ENCODE data around the gene LRRC19. TPM values are rescaled to one million over a fixed set of nuclear protein-coding genes. Genes with fewer than 3 reads are reported as not detected.

Gene LRRC19, protein sequence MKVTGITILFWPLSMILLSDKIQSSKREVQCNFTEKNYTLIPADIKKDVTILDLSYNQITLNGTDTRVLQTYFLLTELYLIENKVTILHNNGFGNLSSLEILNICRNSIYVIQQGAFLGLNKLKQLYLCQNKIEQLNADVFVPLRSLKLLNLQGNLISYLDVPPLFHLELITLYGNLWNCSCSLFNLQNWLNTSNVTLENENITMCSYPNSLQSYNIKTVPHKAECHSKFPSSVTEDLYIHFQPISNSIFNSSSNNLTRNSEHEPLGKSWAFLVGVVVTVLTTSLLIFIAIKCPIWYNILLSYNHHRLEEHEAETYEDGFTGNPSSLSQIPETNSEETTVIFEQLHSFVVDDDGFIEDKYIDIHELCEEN
- total RNA-seq, result 16.7 TPM

DNA sequence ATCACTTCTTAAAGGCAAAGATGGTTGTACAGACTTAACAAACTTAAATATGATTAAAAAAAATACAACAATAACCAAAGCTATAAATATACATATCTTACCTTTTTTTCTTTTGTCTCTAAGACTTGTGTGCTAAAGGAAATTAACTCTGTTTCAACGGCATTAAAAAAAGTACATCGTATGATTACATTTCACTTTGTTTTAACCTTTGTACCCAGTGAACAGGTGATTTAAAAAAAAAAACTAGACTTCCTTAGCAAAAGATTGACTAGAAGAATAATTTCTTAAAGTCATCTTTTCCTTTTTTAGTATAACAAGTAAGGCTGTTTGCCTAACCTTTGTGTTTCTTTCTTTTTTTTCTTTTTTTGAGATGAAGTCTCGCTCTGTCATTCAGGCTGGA, at the start of gene LRRC19:
Gene LRRC19 (minus strand): TSS at position 182 of the 400 bp plus-strand sequence. CDS start 5,978 bp downstream, outside the sequence.
- DNase-seq (ENCODE audit: low spot score), result no peak

DNA sequence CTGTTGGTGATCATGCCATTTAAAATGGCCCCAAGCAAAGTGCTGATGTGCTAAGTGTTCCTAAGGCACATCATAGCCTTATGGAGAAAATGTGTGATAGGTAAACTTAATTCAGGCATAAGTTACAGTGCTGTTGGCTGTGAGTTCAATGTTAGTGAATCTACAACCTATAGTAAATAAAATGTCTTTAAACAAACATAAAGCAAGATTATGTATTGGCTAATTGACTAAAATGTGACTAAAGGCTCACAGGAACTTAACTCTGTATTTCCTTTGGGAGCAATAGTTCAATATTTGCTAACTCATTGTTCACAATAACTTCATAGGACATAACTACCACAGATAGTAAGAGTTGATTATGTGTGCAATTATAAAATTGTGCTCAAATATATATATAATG, 49.4 kb upstream of the LRRC19 start:
- no peak for DNase-seq (ENCODE audit: low spot score)

DNA sequence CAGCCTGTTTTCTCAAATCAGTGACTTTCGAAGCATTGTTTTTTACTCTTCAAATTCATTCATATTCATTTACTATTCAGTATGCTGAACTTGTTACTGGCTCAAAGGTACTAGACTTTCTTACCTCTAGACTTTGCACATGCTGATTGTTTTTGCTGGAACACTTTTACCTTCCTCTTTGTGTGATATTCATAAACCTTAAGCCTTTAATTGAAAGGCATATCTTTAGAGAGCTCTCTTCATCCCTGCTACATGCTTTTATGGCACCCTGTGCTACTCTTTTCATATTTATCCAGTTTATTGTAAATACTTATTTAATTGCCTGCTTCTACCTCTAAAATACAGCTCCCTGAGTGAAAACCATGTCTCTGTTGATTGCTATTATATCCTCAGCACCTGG, 48.7 kb upstream of the LRRC19 start:
- no peak for DNase-seq (ENCODE audit: low spot score)

DNA sequence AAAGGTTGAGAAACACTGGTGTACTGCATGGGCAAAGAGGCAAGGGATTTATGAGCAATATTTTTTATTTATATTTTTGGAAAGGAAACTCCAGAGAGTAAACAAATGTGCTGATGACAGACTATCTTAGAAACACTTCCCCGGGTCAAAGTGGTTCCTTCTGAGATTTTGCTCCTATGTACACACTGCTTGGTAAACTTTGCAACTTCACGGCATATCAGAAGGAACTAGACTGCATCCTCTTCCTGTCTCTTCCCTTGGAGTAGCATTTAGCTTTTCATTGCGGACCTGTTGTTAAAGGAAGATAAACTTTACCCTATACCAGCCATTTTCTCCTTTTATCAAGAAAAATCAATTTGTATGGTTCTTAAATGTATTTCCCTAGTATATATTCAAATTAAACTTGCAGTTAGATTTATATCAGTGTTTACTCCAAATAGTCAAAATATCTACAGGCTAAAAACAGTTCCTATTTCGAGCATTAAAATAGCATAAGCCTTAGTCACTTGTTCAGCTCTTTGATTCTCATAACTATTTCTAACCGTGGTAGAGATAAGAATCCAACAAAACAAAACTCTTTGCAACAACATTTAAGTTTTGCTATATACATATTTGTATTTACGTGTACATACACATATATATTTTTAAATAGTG, 48.0 kb upstream of the LRRC19 start:
- DNase-seq (ENCODE audit: low spot score), result no peak

DNA sequence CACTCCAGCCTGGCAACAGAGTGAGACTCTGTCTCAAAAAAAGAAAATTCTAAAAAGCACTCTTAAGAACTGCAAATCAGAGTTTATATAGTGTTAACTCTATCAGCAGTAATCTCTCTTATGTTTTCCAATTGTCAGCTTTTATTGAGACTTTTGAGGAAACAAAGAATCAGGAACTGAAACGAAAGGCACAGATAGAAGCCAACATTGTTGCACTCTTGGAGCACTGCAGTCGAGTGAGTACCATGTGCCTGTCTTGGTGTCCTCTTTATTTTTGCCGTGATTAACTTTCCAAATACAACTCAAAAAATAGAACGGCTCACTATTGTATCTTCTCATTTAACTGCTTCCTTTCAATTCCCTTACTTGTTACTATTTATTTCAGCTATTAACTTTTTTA, 41.7 kb upstream of the LRRC19 start:
- no peak for DNase-seq (ENCODE audit: low spot score)

DNA sequence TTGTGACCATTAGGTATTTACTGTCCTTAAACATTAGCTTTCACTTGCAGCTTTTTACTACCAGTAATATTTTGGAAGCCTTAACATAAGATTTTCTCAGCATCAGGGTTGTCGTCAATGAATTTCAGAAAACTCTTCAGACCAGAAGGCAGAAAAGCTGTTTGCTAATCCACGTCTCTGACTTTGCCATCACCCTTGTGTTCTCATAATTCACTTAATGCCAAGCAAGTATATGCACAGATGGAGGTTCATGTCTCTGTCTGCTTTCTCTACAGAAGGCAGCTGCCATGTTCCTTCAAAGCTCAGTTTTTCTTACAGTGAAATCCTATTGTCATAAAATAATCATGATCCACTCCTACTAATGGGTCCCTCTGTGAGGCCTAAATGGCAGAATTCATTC, 37.7 kb upstream of the LRRC19 start:
- no peak for DNase-seq (ENCODE audit: low spot score)

DNA sequence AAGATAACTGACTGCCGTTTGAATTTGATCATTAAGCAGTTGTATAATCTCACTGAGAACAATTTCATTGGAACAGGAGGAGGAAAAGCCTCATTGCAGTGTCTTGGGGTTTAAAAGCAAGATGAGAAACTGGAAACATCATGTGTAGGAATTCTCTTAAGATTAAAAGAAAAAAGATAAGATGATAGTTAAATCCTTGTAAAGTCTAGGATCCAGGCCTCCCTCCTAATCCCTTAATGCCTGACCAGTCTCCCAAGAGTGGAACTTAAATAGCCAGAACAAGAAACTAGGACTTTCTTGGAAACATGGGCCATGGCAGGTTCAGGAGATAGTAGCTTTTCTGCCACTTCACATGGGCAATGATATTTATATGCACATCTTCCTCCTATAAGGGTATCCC, 37.0 kb upstream of the LRRC19 start:
- no peak for DNase-seq (ENCODE audit: low spot score)

DNA sequence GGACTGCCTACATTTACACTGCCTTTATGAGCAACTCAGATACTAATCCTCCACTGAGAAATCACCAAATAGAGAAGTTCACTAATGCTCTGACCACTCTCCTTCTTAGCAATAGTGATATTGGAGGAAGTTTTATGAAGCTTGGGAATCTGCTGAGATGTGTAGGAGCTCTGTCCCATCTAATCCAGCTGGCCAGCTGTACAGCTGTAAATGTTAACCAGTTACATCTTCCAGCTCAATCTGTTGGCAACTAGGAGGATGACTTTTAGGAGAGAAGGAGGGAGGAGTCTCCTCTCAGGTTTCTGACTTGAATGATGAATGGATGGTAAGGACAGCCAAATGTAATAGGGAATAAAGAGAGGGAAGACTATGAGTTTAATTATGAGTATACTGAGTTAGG, 36.3 kb upstream of the LRRC19 start:
- DNase-seq (ENCODE audit: low spot score), result no peak

DNA sequence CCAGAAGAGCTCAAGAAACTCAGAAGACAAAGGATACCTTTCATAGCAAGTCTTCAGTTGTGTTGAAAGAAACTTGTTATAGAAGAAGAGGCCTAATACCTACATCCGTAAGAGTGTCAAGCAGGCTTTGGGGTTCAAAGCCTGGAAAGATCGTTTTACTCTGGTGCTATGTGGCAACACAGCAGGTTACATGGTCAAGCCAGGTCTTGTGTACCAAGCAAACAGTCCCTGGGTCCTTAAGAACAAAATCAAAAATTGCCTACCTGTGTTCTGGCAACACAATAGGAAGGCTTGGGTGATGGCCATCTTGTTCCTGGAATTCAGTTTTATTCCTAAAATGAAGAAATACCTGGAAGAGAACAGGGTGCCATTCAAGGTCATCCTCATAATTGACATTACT, 32.0 kb upstream of the LRRC19 start:
- no peak for DNase-seq (ENCODE audit: low spot score)

DNA sequence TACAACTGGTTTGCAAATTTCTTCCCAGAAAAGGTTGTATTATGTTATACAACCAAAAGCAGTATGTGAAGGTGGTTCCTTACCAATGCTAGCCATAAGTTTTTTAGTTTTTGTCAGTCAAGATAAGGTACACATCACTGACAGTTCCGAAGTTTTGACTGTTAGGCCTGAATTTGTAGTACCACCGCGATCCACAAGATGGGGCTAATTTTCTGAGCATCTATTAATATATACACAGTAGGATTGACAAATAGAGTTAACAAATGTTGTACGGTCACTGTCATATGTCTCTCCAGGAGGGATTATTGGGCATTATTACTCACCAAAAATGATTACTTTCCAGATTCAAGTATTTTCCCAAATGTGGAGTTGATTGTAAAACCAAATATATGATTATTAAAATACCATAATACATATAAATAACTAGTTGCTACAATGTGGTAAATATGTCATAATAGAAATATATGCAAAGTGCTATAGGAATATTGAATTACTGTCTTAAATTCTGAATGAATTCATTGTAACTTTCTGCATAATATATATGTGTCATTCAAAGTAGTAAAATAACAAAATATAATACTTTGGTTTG, 28.4 kb upstream of the LRRC19 start:
- peak; percentile 49 for DNase-seq (ENCODE audit: low spot score)

DNA sequence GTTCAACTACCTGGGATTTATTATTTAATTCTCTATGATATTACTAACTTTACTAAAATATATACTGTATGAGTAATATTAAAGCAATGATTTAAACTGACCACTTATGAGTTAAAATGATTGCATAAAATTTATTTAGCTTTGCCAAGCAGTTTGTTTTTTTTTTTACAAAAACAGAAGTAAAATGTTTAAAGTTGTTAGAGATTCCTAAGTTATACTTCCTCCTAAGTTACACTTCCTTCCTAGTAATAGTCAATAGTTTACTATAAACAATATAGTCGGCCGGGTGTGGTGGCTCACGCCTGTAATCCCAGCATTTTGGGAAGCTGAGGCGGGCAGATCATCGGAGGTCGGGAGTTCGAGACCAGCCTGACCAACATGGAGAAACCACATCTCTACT, 23.7 kb upstream of the LRRC19 start:
- DNase-seq (ENCODE audit: low spot score), result no peak

DNA sequence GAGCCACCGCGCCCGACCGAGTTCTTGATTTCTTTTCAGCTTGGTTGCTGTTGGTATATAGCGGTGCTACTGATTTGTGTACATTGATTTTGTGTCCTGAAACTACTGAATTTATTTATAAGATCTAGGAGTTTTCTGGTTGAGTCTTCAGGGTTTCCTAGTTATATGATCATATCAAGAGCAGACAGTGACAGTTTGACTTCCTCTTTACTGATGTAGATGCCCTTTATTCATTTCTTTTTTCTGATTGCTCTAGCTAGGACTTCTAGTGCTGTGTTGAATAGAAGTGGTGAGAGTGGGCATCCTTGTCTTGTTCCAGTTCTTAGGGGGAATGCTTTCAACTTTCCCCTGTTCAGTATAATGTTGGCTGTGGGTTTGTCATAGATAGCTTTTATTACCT, 17.4 kb upstream of the LRRC19 start:
- no peak for DNase-seq (ENCODE audit: low spot score)

DNA sequence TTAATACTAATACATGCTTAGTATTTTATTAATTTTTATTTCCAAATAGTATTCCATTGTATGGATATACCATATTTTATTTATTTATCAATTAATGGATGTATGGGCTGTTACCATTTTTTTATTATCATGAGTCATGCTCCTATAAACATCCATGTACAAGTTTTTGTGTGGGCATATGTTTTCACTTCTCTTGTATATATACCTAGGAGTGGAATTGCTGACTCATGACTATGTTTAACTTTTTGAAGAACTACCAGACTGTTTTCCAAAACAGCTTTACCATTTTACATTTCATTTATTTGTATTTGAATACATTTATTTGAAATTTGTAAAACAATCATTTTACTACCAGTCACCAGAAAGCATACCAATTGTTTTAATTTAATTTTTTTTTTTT, 14.1 kb upstream of the LRRC19 start:
- no peak for DNase-seq (ENCODE audit: low spot score)

DNA sequence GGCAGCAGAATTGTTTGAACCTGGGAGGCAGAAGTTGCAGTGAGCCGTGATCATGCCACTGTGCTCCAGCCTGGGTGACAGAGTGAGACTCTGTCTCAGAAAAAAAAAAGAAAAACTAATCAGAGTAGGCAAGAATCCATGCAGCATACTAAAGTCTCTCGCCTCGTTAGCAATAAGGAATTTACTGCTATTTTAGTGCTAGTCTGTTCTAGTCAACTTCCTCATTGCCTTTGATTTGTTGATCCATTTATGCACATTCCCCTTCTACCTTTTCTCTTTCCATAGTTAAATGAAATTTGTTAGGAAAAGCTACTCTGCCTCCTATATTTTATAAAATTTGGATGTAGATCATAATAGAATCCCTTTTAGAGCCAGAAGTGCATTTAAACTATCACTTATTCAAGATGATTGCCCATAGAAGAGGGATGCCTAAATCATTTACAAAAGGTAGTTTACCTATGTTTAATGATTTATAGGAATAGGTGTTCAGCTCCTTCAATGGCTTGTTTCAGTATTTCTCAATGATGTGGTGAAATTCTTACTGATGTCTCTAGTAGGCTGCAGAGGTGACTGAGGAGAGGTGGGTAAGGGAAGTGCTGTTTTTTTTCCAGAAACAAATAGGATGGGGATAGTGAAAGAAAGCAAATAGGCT, 1.9 kb downstream of the LRRC19 start:
- no peak for DNase-seq (ENCODE audit: low spot score)

DNA sequence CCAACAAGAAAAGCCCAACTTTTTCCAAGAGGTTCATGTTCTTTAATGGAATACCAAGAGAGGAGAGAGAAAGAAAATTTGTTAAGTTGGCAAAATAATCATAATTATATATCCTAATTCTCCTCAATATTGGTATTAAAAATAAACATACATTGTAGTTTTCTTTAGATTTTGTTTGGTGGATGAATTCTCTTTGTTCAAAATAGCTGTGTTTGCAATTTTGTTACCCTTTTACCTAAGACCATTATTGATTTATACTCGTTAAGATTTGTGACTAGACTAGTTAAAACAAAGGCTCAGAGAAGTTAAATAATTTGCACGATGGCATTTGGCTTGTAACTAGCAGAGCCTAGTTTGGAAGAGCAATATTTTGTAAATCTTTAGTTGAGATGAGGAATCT, 9.7 kb downstream of the LRRC19 start:
- no peak for DNase-seq (ENCODE audit: low spot score)

DNA sequence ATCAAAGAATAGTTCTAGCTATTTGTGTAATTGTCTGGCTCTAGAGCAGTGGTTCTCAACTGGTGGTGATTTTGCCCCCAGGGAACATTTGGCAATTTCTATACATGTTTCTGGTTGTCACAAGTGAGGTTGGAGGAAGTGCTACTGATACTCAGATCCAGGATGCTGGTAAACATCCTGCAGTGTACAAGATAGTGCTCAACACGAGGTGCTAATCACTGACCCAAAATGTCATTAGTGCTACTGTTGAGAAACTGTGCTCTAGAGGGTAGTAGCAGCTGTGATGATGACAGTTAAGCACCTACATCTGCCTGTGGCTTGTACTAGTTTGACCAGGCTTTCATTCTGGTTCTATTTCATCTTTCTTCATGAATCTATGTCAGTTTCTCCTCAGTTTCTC, 22.1 kb downstream of the LRRC19 start:
- no peak for DNase-seq (ENCODE audit: low spot score)

DNA sequence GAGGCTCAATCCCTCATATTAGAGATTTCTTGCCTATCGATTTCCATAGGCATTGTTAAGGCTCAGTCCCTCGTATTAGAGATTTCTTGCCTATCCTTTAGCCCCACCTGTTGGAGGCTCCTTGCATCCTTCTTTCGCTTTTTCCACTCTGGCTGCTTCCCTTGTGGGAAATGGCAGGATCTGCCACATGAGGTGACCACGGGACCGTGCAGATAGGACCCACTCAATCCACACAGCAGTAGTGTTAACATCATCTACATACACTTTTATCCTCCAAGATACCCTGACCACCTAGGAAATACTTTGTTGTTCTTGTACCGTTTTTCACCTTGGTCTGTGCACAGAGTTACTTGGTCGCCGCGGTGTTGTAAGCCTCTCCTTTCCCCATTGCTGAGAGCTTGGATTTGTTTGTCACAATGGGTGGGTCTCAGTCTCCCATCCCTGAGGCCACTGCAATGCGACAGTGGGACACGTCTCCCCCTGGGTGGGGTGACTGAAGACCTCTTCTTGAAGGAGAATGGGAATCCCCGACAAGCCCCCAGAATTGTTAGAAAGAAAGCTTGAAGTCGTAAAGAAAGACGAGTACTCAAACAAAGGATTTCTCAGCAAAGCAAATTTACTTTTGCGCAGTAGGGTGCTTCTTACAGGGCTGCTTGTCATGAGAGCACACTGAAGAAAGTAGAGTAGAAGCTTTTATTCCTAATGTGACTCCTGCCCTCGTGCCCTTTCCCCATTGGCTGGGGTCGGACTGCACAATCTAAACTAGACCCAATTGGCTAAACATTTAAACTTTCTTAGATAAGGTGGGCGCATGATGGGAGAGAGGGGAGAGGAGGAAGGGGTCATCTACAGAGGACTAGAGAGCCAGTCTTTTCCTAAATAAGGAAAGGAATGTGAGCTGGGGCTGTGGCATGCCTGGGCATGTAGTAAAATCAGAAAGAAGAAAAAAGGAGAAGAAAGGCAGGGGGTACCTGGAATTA, 29.5 kb downstream of the LRRC19 start:
- DNase-seq (ENCODE audit: low spot score), result peak; percentile 23

DNA sequence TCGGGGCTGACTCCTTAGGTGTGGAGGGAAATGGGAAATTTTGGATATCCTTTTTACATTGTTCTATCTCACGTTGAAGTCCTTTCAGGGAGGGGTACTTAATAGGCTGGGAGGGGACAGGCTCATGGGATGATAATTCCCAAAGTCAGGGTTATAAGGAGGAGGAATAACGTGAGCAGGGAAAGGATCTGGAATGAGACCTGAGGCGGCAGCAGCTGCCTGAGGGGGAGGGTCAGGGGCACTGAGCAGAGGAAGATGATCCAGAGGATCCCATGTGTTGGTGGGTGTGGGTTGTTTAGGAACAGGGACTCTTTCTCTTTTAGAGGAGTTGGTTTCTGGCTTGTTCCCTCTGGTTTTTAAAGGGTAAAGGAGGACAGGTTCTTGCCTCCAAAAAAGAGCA, 30.5 kb downstream of the LRRC19 start:
- DNase-seq (ENCODE audit: low spot score), result no peak

DNA sequence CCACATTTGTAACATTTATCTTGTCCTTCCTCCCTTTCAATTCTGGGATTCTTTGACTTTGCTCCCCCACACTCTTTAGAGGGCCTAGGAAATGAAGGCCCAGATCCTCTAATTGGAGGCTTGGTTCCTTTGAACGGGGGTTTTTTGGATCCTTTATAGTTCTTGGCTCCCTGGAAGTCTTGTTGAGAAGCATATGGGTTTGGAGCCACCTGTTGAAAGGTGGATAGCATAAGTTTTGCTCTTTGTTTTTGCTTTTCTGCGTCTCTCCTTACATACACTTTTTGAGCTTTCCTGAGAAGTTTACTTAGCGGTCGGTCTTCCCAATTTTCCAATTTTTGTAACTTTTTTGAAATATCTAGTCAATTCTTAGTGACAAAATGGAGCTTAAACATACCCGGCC, 31.5 kb downstream of the LRRC19 start:
- DNase-seq (ENCODE audit: low spot score), result no peak

DNA sequence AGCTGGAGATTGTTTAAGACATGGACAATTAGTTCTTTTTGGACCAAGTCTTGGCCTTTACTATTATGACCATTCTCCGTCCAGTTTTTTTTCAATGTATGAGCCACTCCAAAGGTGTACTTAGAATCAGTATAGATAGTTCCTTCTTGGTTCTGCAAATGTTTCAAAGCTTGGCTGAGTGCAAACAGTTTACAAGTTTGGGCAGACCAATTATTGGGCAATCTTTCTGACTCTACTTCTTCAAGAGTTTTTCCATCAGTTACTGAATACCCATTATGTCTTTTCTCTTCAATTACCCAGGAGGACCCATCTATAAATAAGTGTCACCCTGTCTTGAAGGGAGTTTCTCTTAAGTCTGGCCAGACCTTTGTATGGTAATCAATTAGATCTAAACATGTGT, 33.8 kb downstream of the LRRC19 start:
- no peak for DNase-seq (ENCODE audit: low spot score)

DNA sequence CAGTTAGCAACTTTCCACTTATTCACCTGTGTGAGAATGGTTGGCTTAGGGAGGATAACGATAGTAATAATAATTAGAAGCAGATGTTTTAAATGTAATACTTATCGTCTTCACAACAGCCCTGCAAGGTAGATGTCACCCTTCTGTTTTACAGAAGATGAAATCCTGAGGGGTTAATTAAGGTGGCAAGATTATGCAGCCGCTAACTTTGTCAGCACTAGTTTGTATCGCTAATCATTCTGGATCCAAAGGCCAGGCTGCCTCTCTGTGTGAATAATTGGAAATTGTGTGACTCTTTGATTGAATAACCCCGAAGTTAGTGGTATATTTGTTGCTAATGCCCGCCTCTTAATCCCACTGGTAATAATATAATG, 48.6 kb downstream of the LRRC19 start:
- DNase-seq (ENCODE audit: low spot score), result no peak
